Activated CD8-positive, alpha-beta memory T cell treated with anti-CD3 and anti-CD28 coated beads, Interleukin-2, amount 10 ng/mL, durations not matched to agents 7 days and 5 days (primary cell): ENCODE results near the gene COX19. TPM values are rescaled to one million over a fixed set of nuclear protein-coding genes. Genes with fewer than 3 reads are reported as not detected.

Experiments
- ATAC-seq: fragments of 150-1000 bp; cut with Tn5 transposase; one replicate; pipeline ENCODE4 v1.10.0; 2021; ENCODE audit warnings: moderate library complexity
- CTCF ChIA-PET: fragments of 350-600 bp; sonication (Branson Sonifier 250); formaldehyde crosslinking; loops from one replicate; lab custom pipeline; 2021; ENCODE audit warnings: antibody characterized with exemption; lab: Charles Lee
- DNase-seq: peaks from one replicate; pipeline ENCODE4 v3.0.0-alpha.2; 2020
- H3K27ac Mint-ChIP-seq: one replicate; pipeline ENCODE4 v1.8.0; 2021; ENCODE audit warnings: mild to moderate bottlenecking, mixed read lengths
- H3K27me3 Mint-ChIP-seq: one replicate; pipeline ENCODE4 v1.8.0; 2021; ENCODE audit warnings: mixed read lengths
- H3K36me3 Mint-ChIP-seq: one replicate; pipeline ENCODE4 v1.8.0; 2021; ENCODE audit warnings: mild to moderate bottlenecking, mixed read lengths
- H3K4me1 Mint-ChIP-seq: one replicate; pipeline ENCODE4 v1.8.0; 2021; ENCODE audit warnings: mixed read lengths
- H3K4me3 Mint-ChIP-seq: one replicate; pipeline ENCODE4 v1.8.0; 2021; ENCODE audit warnings: mild to moderate bottlenecking, moderate library complexity, mixed read lengths
- H3K9me3 Mint-ChIP-seq: one replicate; pipeline ENCODE4 v1.8.0; 2022; ENCODE audit warnings: low read depth, mixed read lengths
- microRNA-seq: library from miRNA; unstranded; fragments of <30 nt; microRNA quantifications from one replicate; pipeline ENCODE4 v1.2.0, GENCODE V29; 2022
- total RNA-seq, 2 experiments: library from RNA; stranded (reverse); gene quantifications; one replicate each; pipeline ENCODE4 v1.2.3, GENCODE V29; 2021

Gene COX19
- total RNA-seq, 2 experiments from 2014 or later, result 18.7 to 18.9 TPM

DNA sequence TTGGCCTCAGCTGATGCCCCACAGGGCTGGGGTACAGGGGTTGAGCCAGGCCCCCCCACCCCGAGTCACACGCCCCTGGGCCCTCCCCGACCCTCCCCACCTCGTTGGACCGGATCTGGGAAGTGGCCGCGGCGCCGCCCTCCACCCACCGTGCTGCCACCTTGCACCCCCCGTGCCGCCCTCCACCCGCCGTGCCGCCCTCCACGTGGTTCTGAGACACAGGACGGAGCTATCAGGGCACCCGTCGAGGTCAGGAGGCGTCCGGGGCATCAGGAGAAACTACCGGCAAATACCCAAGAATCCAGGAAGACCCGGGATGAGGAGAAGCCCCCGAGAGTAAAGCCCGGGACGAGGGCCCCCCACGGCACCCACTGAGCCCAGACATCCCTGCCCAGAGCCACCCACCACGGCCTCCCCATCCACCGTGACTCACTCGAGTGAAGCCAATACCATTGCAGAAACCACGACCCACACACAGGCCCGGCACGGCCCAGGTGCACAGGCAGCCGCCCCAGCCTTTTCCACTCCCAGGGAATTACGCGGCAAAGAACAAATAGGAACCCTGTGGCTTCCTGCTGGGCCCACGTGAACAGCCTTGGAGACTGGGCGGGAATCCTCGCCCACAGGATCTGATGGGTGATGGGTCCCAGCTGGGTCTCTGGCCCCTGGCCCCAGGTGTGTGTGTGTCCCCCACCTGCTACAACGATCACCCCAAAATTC is 54.8 kb downstream of the COX19 start:
- DNase-seq (peak; percentile 40), ATAC-seq (no peak)
- Mint-ChIP-seq H3K4me3 (no peak overlapping the region), H3K27me3 (peaks cover 7% of the 10 kb centered on the region), H3K9me3 (no peaks in the 10 kb centered on the region), H3K36me3 (peaks cover 1% of the 10 kb centered on the region), H3K27ac (no peak overlapping the region), H3K4me1 (peaks cover 38% of the 10 kb centered on the region)
- CTCF ChIA-PET, result interaction anchor here (2.0 kb wide), 1 partner anchor 73 kb away, joined by 4 read pairs; no protein-coding TSS in a partner anchor

DNA sequence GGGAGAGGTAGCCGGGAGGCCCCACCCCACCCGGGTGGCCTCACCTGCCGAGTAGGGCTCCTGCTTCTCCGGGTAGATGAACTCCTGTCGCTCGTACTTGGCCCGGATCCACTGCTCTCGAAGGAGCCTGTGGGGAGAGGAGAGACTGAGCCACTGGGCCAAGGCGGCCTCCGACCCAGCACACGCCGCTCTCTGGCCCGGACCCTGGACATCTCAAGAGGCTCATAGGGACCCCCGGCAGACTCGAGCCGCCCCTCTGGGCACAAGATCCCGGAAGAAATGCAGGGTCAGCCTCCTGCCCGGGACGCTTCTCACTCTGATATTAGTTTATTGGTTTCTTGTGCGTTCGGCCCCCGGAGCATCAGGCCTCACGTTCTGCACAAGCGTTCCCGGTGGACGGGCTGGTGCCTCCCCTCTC is 55.4 kb downstream of the COX19 start:
- peaks cover 7% of the 10 kb centered on the region for H3K27me3 Mint-ChIP-seq
- no peaks in the 10 kb centered on the region for H3K9me3 Mint-ChIP-seq
- ATAC-seq, result no peak
- peaks cover 35% of the 10 kb centered on the region for H3K4me1 Mint-ChIP-seq
- H3K36me3 Mint-ChIP-seq, result peaks cover 1% of the 10 kb centered on the region
- CTCF ChIA-PET, result no interaction called here
- no peak overlapping the region for H3K4me3 Mint-ChIP-seq
- H3K27ac Mint-ChIP-seq, result no peak overlapping the region
- peak; percentile 36 for DNase-seq

DNA sequence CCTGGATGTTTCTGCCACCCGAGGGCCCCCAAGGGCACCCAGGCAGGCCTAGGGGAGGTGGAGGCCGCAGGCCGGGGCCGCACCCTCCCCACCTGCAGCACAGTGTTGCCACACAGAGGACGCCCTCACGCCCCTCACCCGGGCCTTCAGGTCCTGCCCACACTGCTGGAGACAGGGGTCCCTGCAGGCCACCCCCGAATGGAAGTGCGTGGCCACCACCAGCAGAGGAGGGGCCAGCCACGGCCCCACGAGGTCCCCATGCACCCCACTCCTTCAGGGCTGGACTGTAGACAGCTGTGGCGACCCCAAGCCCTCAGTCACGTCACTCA is 56.3 kb downstream of the COX19 start:
- H3K4me3 Mint-ChIP-seq, result no peak overlapping the region
- DNase-seq, result peak; percentile 23
- CTCF ChIA-PET, result no interaction called here

DNA sequence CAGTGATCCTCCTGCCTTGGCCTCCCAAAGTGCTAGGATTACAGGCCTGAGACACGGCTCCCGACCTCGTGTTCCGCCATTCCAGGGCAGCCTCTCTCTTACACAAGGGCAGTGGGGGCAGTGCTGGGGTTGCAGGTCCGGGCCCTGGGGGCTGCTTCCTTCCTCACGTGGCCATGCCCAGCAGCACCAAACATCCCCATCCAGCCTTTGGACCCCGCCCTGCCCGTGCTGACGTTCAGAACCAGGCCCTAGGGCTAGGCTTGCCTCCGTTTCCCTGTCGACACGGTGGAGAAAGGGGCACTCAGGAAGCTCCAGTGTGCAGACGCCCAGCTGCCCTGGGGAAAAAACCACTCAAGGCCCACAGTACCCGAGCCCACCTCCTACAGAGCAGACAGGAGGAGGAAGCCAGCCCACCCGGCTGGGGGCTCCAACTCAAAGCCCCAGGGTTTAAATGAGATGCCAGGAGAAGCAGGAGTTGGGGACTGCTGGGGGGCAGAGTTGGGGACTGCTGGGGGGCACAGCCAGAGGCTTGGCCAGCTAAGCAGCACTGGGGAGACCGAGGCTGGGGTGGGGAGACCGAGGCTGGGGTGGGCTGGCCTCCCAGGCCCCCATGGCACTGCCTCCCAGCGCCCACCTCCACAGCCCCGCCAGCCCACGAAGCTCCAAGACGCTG is 56.8 kb downstream of the COX19 start:
- peaks cover 7% of the 10 kb centered on the region for H3K27me3 Mint-ChIP-seq
- peaks cover 26% of the 10 kb centered on the region for H3K4me1 Mint-ChIP-seq
- CTCF ChIA-PET, result no interaction called here
- no peaks in the 10 kb centered on the region for H3K9me3 Mint-ChIP-seq
- peaks cover 1% of the 10 kb centered on the region for H3K36me3 Mint-ChIP-seq
- no peak overlapping the region for H3K4me3 Mint-ChIP-seq
- DNase-seq (peak; percentile 32), ATAC-seq (no peak)
- no peak overlapping the region for H3K27ac Mint-ChIP-seq

More for the DNA sequence above, 56.3 kb downstream of the COX19 start:
- Mint-ChIP-seq H3K27me3 (peaks cover 7% of the 10 kb centered on the region), H3K36me3 (peaks cover 1% of the 10 kb centered on the region), H3K9me3 (no peaks in the 10 kb centered on the region), H3K4me1 (peaks cover 28% of the 10 kb centered on the region), H3K27ac (no peak overlapping the region)
- ATAC-seq, result no peak

DNA sequence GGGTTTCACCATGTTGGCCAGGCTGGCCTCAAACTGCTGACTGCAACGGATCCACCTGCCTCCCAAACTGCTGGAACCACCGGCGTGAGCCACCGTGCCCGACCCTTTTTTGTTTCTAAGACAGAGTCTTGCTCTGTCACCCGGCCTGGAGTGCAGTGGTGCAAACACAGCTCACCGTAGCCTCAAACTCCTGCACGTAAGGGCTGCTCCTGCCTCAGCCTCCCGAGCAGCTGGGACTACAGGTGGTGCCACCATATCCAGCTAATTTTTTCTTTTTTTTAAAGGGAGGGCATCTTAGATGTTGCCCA is 57.3 kb downstream of the COX19 start:
- Mint-ChIP-seq H3K9me3 (no peaks in the 10 kb centered on the region), H3K36me3 (peaks cover 1% of the 10 kb centered on the region), H3K27ac (no peak overlapping the region), H3K4me3 (no peak overlapping the region), H3K27me3 (peaks cover 7% of the 10 kb centered on the region), H3K4me1 (peaks cover 21% of the 10 kb centered on the region)
- DNase-seq (no peak), ATAC-seq (no peak)
- CTCF ChIA-PET, result no interaction called here

DNA sequence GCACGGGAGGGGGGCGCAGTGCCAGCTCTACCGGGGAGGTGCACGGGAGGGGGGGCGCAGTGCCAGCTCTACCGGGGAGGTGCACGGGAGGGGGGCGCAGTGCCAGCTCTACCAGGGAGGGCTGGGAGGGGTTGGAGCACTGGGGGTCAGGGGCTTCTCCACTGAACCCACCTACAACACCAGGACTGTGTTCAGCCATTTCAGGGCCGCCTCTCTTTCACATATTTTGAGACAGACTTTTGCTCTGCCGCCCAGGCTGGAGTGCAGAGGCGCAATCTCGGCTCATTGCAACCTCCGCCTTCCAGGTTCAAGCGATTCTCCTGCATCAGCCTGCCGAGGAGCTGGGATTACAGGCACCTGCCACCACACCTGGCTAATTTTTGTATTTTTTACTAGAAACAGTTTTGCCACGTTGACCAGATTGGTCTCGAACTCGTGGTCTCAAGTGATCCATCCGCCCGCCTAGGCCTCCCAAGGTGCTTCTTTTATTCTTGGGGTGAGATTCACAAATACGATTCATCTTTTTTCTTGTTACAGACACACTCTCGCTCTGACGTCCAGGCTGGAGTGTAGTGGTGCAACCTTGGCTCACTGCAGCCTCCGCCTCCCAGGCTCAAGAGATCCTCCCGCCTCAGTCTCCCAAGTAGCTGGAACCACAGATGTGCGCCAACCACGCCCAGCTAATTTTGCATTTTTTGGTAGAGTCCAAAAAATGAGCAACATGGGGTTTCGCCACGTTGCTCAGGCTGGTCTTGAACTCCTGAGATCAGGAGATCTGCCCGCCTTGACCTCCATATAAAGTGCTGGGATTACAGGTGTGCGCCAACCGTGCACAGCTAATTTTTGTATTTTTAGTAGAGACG is 57.9 kb downstream of the COX19 start:
- DNase-seq, result no peak
- no peak overlapping the region for H3K4me3 Mint-ChIP-seq
- CTCF ChIA-PET, result no interaction called here

DNA sequence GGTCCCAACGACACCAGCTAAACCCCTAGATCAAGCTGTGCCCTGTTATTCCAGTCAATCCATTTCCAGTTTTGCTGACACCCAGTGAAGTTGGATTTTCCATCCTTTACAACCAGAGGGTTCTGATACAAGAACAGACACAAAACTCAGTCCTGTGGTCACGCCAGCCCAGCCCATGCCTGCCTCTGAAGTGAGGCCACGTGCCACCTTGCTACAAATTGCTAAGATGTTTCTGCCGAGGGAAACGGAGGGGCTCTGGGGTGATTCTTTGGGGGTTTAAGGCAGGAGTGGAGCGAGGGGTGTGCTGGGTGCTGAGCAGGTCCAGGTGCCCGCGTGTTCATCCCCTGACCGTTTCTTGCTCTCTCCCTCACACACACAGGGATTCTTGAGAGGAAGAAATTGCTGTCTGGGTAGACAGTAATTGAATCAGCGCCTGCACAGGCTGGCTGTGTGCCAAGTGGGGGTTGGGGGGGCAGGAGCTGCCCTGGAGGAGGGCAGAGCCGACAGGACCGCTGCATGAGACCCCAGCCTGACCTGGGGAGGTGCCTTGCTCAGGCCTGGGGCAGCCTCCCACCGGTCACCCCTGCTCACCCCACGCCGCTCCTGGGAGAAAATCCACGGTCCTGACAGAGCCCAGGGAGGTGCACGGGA is 58.9 kb downstream of the COX19 start:
- Mint-ChIP-seq H3K4me3 (no peak overlapping the region), H3K9me3 (no peaks in the 10 kb centered on the region), H3K4me1 (peaks cover 9% of the 10 kb centered on the region), H3K27me3 (peaks cover 7% of the 10 kb centered on the region), H3K36me3 (peaks cover 1% of the 10 kb centered on the region), H3K27ac (no peak overlapping the region)
- DNase-seq (no peak), ATAC-seq (no peak)
- CTCF ChIA-PET, result no interaction called here

More for the DNA sequence above, 57.9 kb downstream of the COX19 start:
- H3K9me3 Mint-ChIP-seq, result no peaks in the 10 kb centered on the region
- H3K36me3 Mint-ChIP-seq, result peaks cover 1% of the 10 kb centered on the region
- H3K27ac Mint-ChIP-seq, result no peak overlapping the region
- H3K27me3 Mint-ChIP-seq, result peaks cover 7% of the 10 kb centered on the region
- no peak for ATAC-seq
- peaks cover 16% of the 10 kb centered on the region for H3K4me1 Mint-ChIP-seq

Small RNA genes within 50 kb of the gene (microRNA-seq; reads per million reads assigned to microRNA genes)
- 1,441 reads per million, percentile 86 among the genes with 10 or more reads in this experiment for gene MIR339

Other genes starting within 250 kb of the COX19 start
- gene DNAAF5, start 248.8 kb downstream of the COX19 start, total RNA-seq, result 10 to 100 TPM; 22.3 to 27.5 TPM
- 10 to 100 TPM; 22.6 to 25.0 TPM for gene PRKAR1B, start 248.3 kb downstream of the COX19 start, total RNA-seq
- 10 to 100 TPM; 41.4 to 46.3 TPM for gene SUN1, start 143.1 kb downstream of the COX19 start, total RNA-seq
- gene GET4, start 99.0 kb downstream of the COX19 start, total RNA-seq, result 10 to 100 TPM; 38.0 to 39.2 TPM
- 10 to 100 TPM; 12.4 to 30.8 TPM for gene ADAP1, start 20.9 kb downstream of the COX19 start, total RNA-seq
- gene CYP2W1, start 7.6 kb upstream of the COX19 start, total RNA-seq, result not detected
- gene GPR146, start 69.0 kb upstream of the COX19 start, total RNA-seq, result 1 to 10 TPM in 1 of 2 experiments, under 1 TPM in 1; 0.40 to 2.1 TPM
- not detected for gene GPER1, start 112.6 kb upstream of the COX19 start, total RNA-seq
- 10 to 100 TPM; 23.8 to 23.9 TPM for gene ZFAND2A, start 184.6 kb upstream of the COX19 start, total RNA-seq